Right renal pelvis (tissue), 4 donors: ENCODE results near the gene MICALL2. TPM values are rescaled to one million over a fixed set of nuclear protein-coding genes. Genes with fewer than 3 reads are reported as not detected.
A peak's percentile ranks its signal among the peaks of the same experiment; 100 is the strongest.

Experiments used
- DNase-seq, 4 donors: peaks; one replicate each; pipeline ENCODE4 v3.0.0-alpha.2; 2013; ENCODE audit warnings: low read depth in 4 of 4, low spot score in 3 of 4, missing footprints in 1 of 4
- polyA plus RNA-seq, 4 donors: library from polyadenylated mRNA; unstranded; fragments of 120-200 nt; gene quantifications; one replicate each; pipeline ENCODE4 v1.2.1, GENCODE V29; 2013; ENCODE audit not compliant: insufficient read length in 4 of 4

The MICALL2 gene
- polyA plus RNA-seq, 4 donors = 7.6 to 11.1 (median 8.6) TPM

DNA sequence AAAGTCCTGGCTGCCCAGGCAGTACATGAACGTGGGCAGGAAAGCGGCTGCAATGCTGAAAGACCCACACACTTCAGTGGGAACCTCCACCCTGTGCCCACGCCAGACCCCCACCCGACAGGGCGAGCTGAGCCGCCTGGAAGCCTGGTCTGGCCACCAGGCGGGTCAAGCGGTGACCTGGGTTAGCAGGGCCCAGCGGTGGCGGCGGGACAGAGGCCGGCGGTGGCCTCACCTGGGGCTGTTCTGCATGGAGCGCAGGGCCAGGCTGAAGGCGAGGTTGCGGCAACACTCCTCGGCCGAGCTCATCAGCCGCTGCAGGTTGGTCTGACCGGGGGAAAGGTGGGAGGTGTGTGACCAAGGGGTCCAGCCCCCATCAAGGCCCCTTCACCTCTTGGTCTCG lies 11.6 kb upstream of the MICALL2 start:
- no peak for DNase-seq

DNA sequence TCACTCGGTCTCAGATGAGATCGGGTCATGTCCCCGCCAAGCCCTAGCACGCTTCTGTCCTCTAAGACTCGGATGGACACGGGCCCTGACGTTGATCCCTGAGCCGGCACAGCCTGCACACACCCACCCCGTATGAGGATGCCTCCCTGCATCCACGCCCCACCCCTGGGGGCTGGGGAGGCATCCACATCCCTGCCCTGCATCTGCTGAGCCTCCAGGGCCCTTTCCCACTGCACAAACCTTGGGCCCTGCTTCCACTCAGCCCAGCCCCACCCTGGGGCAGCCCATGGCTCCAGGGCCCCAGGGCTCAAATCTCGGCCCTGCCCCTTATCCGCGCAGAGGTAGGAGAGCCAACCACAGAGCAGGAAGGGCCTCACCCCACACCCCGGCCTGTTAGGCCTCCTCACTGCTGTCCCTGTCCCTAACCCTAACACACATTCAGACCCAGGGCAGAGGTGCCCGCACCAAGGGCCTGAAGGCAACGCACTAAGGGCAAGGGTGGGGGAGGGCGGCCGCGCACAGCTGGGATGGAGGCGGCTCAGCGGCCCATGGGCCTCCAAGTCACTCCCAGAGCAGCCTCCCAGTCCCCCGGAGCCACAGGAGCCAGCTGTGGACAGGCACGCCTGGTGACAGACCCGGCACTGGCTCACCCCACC lies 9.5 kb upstream of the MICALL2 start:
- no peak for DNase-seq

DNA sequence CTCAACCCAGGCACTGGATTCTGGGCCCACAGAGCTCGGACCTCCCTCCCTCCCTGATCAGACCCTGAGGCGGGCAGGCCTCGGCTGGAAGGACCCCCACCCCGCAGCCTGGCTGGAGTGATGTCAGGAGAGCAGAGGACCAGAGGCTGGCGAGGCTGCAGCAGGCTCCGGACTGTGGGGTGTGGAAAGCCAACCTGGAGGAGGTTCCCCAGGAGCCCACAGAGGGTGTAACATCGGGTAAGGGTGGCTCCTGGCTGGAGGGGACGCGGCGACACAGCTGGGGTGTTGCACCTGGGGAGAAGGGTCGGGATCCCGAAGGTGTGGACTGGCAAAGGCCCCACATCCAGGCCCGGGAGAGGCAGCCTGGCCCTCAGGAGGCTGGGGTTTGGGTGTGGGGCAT lies 8.9 kb upstream of the MICALL2 start:
- DNase-seq = no peak

DNA sequence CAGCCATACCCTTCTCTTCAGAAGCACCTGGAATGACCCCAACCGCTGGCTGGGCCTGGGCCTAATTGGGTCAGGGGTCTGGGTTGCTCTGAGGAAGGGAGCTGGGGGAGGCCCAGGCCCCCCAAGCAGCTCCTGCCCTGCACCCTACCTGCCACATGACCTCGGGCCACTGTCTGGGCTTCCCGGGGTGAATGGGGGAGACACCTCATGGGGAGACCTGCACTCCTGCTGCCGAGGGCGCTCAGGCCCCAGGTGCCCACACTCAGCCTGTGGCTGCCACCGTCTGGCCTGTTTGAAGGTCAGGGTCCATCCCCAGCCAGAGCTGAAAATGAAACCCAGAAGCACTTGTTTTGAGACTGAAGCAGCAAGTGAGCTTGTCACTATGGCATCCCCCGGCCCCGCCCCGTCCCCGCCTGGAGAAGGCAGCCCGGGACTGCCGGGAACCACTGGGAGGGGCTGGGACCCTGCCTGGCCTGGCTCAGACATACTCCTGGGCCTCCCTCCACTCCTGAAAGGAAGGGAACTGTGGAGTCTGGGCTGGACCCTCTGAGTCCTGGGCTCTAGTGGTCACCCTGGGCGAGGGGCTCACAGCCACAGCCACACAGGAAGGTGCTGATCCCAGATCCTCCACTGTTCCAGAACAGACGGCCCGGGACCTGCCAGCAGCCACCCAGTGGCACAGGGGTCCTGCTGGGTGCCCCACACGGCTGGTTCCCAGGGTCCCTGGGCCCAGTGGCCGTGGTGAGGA lies 7.4 kb upstream of the MICALL2 start:
- DNase-seq = peak in 1 of 4 donors; percentile 53

DNA sequence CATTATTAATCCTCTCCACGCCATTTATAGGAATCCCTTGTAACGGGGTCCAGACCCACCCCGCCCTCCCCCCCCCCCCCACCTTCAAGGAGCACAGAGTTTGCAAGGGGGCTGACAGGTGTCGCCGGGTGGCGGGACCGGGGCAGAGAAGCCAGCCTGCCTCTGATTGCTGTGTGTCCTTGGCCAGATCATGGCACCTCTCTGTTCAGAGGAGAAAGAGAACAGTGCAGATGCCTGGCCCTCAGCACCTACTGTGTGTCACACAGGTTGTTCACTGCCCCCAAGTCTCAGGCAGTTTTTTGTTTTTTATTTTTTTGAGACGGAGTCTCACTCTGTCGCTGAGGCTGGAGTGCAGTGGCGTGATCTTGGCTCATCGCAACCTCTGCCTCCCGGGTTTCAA lies 5.4 kb upstream of the MICALL2 start:
- no peak for DNase-seq

DNA sequence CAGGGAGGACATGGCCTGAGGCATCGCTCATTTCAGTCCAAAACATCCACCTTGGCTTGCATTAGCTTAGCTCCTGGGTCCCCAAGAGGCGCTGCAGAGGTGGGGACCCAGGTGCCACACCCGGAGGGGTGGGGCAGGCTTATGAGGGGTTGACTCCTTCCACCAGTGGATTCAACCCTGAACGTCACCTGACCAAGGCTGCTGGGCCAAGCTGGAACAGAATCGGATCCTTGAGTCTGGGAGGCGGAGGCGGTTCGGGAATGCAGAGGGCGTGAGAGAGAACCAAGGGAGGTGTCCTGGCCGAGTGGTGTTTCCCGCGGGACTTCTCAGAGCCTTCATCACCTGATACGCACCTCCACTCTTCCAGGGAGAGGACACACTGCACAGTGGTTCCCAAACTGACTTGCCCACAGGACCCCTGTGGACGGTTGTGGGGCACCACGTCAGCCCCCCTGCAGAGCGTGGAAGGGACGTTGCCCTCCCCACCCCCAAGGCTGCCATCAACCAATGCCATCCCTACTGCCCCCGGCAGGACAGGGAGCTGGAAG lies 4.5 kb upstream of the MICALL2 start:
- DNase-seq = no peak

DNA sequence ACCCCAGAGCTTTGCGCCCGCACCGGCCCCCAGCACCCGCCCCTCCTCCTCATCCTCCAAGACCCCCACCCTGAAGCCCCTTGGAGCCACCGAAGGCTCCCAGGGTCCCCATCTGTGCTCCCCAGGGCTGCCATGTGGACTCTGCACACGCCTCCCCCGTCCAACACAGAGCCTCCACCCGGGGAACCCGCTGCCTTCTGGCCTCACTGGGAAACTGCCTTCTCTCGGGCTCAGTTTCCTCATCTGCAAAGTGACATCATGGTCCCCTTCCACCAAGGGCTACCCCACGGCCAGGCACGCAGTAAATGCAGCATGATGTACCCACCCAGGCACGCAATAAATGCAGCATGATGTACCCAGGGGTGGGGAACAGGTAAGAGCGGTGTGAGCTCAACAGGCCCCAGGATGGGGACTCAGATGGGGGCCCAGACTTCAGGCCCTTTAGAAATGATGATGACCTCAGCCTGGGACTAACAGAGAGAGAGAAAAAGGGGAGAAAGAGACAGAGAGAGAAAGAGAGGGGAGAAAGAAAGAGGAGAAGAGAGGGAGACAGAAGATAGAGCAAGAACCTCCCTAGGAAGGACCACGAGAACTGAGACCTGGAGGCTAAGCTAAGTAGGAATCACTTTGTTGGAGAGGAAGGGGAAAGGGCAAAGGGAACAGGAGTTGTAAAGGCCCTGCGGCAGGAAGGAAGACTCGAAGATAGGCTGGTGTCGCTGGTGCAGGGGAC lies 2.5 kb upstream of the MICALL2 start:
- no peak for DNase-seq

DNA sequence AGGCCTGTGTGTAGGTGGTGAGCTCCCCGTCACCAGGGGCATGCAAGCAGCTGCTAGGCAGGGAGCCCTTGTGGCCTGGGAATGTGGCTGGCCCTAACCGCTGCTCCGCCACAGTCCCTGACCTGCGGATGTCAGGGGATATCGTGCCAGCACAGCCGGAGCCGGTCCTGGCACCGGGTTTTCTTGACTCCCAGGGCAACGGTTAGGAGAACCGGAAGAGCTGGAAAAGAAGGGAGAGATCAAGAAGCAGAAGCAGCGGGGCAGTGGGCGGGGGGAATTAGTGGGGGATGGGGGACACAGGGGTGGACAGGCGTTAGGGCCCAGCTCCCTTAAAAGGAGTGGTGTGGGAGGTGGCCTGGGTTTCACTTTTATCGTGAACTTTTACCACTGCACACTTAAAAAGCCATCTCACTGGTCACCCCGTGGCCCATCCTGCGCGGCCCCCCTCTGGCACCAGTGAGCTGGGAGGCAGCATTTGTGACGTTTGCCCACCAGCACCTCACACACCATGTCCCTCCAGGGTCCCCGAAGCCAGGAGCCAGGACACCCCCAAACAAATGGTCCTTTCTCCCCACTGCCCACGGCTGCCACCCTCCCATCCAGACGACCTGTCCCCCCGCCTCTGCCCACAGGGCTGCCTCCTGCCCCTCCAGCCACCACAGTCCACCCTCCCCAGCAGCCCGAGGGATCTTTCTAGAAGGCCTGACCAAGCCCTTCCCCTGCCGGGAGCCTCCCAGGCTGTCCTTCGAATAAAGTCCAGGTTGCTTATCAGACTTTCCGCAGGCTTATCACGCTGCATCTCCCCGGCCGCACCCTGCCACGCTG lies 1.8 kb upstream of the MICALL2 start:
- no peak for DNase-seq

DNA sequence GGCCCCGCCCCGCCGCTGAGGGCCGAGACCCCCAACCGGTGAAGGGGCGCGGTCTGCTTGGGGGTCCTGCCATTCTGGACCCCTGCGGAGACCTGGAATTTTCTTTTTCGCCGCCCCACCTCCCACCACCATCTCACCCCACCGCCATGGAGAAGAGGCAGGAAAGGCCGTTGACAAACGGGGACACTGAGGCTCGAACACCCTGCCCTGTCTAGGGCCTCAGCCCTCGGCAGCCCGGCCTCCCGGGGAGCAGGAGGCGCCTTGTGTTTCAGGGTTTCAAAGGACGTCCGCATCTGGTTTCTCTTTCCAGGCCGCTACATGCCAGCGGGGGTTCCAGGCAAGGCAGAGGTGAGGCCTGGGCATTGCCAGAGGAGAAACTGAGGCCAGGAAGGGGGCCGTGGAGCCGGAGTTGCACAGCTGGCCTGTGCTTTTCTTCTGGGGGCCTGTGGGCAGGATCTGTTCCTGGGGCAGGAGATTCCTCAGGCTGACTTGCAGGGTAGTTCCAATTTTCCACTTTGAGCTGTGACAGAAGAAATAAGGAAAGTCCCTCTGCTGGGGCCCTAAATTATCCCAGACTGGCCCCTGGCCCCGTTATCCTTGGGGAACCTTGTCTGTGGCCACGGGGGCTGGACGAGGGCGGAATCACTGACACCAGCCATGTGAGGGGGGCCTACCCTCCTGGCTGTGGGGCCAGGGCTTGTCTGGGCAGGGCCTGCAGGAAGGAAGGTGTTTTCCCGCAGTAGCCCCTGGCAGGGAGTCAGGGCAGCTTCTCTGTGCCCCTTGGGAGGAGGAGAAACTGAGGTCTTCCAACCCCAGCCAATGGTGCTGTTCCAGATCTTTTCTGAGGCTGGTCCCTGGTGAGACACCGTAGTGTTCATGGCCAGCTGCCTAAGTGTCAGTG lies 900 bp upstream of the MICALL2 start:
- no peak for DNase-seq

DNA sequence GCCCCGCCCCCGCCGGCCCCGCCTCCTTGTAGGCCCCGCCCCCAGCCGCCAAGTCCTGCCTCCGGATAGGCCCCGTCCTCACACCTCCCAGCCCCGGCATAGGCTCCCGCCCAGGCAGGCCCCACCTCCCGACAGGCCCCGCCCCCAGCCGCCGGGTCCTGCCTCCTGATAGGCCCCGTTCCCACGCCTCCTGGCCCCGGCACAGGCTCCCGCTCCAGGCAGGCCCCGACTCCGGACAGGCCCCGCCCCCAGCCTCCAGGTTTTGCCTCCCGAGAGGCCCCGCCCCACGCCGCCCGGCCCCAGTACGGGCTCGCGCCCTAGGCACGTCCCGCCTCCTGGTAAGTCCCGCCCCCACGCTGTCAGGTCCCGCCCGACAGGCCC lies 232 bp upstream of the MICALL2 start:
- DNase-seq = peak; percentile 89 to 96 (median 94)

DNA sequence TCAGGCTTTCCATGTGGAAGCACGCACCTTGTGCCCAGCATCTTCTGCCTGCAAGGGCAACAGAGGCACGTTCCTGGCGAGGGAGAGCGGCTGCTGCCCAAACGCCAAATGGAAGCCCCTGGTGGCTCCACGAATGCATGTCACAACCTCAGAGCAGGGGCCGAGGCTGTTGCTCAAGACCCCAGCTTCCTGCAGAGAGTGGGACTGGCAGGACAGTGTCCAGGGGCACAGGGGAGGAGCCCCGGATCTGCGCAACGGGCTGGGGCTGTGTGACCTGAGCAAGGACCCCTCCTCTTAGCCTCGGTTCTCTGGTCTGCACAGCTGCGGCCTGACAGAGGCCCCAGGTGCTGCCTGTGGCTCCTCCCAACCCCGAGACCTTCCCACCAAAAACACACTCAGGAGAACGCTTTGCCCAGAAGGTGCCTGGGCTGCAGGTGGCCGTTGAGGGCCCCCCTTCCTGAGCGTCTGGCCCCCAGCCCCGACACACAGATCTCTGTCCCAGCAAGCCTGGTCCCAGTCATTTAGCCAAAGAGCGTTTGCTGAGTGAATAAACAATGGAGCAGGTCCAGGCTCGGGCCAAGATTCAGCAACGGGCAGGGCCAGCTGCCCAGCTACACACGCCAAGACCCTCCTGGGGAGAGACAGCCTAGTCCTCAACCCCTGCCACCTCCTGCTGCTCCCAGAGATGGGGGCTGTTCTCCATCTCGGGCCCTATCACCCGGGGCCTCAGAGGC lies 1.2 kb downstream of the MICALL2 start:
- no peak for DNase-seq

DNA sequence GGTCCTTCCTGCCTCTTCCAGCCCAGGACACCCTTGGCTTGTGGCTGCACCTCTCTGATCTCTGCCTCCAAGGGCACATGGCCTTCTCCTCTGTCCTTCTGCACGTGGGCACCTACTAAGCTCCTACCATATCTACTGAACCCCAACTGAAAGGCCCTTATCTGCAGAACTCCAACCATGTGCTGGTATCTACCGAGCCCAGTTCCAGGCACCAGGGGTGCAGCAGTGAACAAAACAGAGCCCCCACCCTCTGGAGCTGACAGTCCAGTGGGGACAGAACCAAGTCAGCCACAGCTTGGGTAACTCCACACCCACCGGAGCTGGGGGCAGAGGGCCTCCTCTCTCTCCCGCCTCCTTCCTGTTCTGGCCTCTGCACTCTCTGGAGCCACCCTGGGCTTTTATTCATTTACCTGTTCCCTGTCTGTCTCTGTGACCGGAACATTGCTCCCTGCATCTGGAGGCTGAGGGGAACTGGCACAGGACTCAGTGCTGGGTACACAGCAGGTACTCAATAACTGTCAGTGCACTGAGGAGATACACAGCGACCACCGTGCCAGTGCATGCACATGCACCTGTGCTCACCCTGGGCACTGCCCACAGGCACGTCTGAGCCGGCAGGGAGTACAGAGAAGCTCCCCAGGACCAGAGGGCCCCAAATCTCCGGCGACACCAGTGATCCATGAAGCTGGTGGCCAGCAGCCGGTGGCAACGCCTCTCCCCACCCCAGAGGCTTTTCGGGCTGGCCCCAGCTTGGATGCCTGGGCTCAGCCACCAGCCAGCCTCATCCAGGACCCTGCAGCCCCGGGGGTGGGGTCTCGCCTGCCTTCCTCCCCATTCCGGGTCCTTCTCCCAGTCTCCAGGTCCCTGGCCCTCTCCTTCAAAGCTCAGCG lies 2.0 kb downstream of the MICALL2 start:
- no peak for DNase-seq

DNA sequence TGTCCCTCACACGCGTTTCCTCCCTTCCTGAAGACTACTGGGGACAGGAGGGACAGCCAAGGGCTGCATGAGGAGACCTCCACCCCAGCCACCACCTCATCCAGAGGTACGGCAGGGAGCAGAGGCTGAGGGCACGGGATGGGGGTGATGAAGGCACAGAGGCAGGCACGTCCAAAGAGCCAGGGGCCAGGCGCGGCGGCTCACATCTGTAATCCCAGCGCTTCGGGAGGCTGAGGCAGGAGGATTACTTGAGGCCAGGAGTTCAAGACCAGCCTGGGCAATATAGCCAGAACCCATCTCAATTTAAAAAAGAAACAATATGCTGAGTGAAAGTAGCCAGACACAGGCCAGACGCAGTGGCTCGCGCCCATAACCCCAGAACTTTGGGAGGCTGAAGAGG lies 3.3 kb downstream of the MICALL2 start:
- no peak for DNase-seq

DNA sequence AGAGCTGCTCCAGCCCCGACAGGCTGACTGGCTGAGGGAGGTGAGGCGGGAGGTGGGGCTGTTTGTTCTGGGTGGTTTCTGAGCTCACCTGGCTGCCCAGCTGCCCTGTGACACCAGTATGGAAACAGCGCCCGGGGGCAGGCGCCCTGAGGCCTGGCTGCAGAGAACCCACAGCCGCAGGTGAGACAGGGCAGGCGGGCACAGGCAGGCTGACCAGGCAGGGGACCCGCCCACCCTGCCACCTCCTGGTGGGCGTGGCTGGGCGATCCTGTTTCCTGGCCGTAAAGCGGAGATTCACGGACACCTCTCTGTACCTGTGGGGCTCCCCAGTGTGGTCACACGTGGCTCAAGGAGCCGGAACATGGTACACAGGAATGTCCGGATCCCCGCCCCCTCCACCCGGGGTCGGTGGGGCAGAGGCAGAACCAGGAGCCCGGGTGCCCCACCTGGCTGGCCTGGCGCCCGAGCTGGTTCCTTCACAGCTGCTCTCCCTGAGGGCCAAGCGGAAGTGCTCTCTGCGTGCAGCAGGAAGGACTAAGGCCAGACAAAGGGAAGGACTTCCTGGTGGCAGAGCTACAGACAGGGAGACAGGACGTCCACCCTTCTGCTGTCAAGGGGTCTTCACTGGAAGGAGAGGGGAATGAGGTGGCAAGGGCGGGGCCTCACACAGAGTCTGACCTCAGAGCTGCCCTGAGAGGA lies 3.9 kb downstream of the MICALL2 start:
- no peak for DNase-seq

DNA sequence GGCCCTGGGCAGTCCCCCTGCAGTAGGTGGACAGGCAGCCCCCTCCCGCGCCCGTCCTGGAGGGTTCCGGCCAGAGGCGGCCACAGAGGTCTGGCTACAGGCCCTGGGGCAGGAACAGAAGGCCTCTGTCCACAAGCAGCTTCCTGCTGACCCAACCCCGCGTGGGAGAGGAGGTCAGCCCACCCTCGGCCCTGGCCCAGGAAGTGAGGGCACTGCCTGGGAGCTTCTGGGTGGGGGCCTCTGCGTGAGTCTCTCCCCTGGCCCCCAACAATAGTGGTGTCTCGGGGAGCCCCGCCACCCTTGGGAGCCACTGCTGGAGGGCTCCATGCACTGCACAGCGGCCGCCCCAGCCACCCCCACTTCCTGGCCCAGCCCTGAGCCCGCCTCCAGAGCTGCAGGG lies 4.7 kb downstream of the MICALL2 start:
- no peak for DNase-seq

DNA sequence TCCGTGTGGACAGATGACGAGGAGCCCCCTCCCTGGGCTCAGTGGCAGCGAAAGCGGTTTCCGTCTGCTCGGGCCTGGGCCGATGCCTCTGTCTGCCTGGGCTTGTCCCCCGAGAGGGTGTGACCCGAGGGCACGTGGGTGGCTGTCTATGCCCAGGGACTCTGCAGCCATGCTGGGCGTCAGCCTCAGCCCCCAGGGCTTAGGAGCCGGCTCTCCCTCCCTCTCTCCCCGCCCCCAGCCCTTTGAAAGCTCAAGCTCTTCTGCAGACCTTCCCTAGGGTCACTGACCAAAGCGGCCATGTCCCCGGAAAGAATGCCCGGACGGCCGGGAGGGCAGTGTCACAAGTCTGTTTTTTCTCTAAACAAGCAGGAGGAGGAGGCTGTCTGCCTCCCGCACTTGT lies 7.1 kb downstream of the MICALL2 start:
- no peak for DNase-seq

DNA sequence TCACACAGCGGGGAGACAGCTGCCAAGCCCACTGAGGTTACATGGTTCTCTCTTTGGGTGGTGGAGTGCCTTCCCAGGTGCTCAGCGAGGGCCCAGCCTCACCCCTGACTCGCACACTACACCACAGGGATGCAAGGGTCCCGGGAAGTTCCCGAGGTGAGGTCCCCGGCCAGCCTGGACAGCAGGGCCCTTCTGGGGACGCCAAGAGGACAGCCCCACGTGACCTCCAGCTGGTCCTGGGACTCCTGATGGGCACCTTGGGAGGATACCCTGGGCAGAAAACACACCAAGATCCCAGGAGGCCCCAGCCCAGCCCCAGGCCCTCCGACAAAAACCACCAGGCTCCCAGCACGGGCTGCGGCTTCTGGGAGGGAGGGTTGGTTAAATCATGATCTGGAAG lies 8.3 kb downstream of the MICALL2 start:
- DNase-seq = no peak
